ENCODE results near the gene SWAP70. TPM values are rescaled to one million over a fixed set of nuclear protein-coding genes. Genes with fewer than 3 reads are reported as not detected.
A peak's percentile ranks its signal among the peaks of the same experiment; 100 is the strongest.

Gene SWAP70
- total and polyA plus RNA-seq, 9 of the 15 experiments (the other 6 are each of a cell fraction or from before 2014, with no cell fraction given): 1.7 to 4.9 (median 3.9) TPM

DNA sequence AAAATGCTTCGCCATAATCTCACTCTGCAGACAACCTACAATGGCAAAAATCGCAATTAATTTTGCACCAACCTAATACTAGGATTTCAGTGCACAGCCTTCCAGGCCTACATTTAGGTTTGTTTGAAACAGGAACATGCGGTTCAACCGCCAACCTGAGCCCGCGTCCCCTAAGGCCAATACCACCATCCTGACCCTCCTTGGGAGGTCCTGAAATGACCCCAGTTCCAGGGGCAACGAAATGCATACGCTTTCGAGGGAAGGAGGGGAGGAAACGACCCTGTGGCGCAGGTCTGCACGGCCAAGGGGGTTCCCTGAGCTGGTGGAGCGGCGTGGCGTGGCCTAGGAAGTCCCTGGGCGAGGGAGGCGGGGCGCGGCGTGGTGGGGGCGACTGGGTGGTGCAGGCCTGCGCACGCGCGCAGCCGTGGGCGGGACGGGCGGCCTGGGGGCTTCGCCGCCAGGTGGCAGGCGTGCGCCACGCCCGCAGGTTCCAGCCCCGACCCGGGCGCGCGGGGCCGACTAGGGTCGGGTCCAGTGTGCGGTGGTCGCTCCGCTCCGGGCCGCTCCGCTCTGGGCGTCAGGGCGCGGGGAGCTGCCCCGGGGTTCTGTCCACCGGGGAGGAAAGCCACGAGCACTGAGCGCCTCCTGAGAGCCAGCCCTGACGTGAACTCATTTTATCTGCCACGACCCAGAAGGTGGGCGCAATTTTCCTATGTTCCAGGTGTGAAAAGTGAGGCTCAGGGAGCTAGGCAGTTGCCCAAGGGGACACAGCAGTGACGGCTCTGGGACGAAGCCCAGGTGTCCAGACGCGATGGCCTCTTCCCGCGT is 94.1 kb downstream of the SWAP70 start (continued):
- TF ChIP-seq YY1 (IDR thresholded peaks at IDR 0.05; ENCODE audit: borderline replicate concordance in 1 of 3, control insufficient read depth in 1 of 3, extremely low read depth in 1 of 3, insufficient read depth in 3 of 3, insufficient read length in 1 of 3, insufficient replicate concordance in 2 of 3, low read depth in 1 of 3, low read length in 2 of 3) (peak in 1 of 3 experiments; percentile 7), TBL1XR1 (IDR thresholded peaks at IDR 0.05; ENCODE audit: low read length in 2 of 2) (no peak), HNRNPL (IDR thresholded peaks at IDR 0.05; ENCODE audit: low read depth, low read length) (no peak), CHCHD3 (CRISPR knock-in tag; IDR thresholded peaks at IDR 0.05) (no peak), ETS2 (tag; IDR thresholded peaks at IDR 0.05; ENCODE audit: borderline replicate concordance, poor library complexity, severe bottlenecking) (no peak), POU5F1 (IDR thresholded peaks at IDR 0.05; ENCODE audit: borderline replicate concordance, low read depth, low read length, partially characterized antibody) (no peak), ZNF232 (CRISPR knock-in tag; IDR thresholded peaks at IDR 0.05) (no peak), BRCA1 (IDR thresholded peaks at IDR 0.05) (no peak), BRCA1 (CRISPR knock-in tag; IDR thresholded peaks at IDR 0.05) (no peak), SPI1 (IDR thresholded peaks at IDR 0.05; ENCODE audit: borderline replicate concordance, low read depth, low read length) (no peak), SMC3 (conservative IDR thresholded peaks at IDR 0.05; ENCODE audit: insufficient read depth, low read depth, low read length) (peak; percentile 78), MEF2A (IDR thresholded peaks at IDR 0.05; ENCODE audit: control insufficient read depth, low read depth, low read length) (no peak), ZNF696 (CRISPR knock-in tag; conservative IDR thresholded peaks at IDR 0.05) (no peak), RFX1 (IDR thresholded peaks at IDR 0.05) (no peak), WHSC1 (IDR thresholded peaks at IDR 0.05; ENCODE audit: low read length) (no peak), GABPB2 (CRISPR knock-in tag; conservative IDR thresholded peaks at IDR 0.05) (no peak)
- TF ChIP-seq, protein P1, sequence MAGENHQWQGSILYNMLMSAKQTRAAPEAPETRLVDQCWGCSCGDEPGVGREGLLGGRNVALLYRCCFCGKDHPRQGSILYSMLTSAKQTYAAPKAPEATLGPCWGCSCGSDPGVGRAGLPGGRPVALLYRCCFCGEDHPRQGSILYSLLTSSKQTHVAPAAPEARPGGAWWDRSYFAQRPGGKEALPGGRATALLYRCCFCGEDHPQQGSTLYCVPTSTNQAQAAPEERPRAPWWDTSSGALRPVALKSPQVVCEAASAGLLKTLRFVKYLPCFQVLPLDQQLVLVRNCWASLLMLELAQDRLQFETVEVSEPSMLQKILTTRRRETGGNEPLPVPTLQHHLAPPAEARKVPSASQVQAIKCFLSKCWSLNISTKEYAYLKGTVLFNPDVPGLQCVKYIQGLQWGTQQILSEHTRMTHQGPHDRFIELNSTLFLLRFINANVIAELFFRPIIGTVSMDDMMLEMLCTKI (IDR thresholded peaks at IDR 0.05; ENCODE audit: partially characterized antibody): no peak
- TF ChIP-seq, protein P2, sequence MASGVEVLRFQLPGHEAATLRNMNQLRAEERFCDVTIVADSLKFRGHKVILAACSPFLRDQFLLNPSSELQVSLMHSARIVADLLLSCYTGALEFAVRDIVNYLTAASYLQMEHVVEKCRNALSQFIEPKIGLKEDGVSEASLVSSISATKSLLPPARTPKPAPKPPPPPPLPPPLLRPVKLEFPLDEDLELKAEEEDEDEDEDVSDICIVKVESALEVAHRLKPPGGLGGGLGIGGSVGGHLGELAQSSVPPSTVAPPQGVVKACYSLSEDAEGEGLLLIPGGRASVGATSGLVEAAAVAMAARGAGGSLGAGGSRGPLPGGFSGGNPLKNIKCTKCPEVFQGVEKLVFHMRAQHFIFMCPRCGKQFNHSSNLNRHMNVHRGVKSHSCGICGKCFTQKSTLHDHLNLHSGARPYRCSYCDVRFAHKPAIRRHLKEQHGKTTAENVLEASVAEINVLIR (CRISPR knock-in tag; IDR thresholded peaks at IDR 0.05): no peak
- TF ChIP-seq, protein P3, sequence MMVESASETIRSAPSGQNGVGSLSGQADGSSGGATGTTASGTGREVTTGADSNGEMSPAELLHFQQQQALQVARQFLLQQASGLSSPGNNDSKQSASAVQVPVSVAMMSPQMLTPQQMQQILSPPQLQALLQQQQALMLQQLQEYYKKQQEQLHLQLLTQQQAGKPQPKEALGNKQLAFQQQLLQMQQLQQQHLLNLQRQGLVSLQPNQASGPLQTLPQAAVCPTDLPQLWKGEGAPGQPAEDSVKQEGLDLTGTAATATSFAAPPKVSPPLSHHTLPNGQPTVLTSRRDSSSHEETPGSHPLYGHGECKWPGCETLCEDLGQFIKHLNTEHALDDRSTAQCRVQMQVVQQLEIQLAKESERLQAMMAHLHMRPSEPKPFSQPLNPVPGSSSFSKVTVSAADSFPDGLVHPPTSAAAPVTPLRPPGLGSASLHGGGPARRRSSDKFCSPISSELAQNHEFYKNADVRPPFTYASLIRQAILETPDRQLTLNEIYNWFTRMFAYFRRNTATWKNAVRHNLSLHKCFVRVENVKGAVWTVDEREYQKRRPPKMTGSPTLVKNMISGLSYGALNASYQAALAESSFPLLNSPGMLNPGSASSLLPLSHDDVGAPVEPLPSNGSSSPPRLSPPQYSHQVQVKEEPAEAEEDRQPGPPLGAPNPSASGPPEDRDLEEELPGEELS (CRISPR knock-in tag; IDR thresholded peaks at IDR 0.05; ENCODE audit: borderline replicate concordance): 0 out of 2 replicates have a peak, but pooled peaks have one; percentile 18
- TF ChIP-seq, protein P4, sequence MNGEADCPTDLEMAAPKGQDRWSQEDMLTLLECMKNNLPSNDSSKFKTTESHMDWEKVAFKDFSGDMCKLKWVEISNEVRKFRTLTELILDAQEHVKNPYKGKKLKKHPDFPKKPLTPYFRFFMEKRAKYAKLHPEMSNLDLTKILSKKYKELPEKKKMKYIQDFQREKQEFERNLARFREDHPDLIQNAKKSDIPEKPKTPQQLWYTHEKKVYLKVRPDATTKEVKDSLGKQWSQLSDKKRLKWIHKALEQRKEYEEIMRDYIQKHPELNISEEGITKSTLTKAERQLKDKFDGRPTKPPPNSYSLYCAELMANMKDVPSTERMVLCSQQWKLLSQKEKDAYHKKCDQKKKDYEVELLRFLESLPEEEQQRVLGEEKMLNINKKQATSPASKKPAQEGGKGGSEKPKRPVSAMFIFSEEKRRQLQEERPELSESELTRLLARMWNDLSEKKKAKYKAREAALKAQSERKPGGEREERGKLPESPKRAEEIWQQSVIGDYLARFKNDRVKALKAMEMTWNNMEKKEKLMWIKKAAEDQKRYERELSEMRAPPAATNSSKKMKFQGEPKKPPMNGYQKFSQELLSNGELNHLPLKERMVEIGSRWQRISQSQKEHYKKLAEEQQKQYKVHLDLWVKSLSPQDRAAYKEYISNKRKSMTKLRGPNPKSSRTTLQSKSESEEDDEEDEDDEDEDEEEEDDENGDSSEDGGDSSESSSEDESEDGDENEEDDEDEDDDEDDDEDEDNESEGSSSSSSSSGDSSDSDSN (IDR thresholded peaks at IDR 0.05; ENCODE audit: borderline replicate concordance in 1 of 2, low read depth in 2 of 2, low read length in 2 of 2): no peak; a peak in 1 of 4 replicates

Measured in K562 (cell line).